ENCODE results near the gene SUSD3.

The SUSD3 gene

GRCh38 chr9:93080406-93080805 lies 21.9 kb downstream of the SUSD3 start:
- H3K4me3 ChIP-seq (ENCODE audit: low read depth, low read length), result no peak overlapping the region
- TF ChIP-seq MAX (IDR thresholded peaks at IDR 0.05; ENCODE audit: low read depth, low read length), result no peak
- no peak for TF ChIP-seq MYC (IDR thresholded peaks at IDR 0.05; ENCODE audit: low read depth, low read length)
- TF ChIP-seq, protein P1, sequence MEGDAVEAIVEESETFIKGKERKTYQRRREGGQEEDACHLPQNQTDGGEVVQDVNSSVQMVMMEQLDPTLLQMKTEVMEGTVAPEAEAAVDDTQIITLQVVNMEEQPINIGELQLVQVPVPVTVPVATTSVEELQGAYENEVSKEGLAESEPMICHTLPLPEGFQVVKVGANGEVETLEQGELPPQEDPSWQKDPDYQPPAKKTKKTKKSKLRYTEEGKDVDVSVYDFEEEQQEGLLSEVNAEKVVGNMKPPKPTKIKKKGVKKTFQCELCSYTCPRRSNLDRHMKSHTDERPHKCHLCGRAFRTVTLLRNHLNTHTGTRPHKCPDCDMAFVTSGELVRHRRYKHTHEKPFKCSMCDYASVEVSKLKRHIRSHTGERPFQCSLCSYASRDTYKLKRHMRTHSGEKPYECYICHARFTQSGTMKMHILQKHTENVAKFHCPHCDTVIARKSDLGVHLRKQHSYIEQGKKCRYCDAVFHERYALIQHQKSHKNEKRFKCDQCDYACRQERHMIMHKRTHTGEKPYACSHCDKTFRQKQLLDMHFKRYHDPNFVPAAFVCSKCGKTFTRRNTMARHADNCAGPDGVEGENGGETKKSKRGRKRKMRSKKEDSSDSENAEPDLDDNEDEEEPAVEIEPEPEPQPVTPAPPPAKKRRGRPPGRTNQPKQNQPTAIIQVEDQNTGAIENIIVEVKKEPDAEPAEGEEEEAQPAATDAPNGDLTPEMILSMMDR (IDR thresholded peaks at IDR 0.05; ENCODE audit: low read depth, low read length), result no peak
- TF ChIP-seq POLR2A (IDR thresholded peaks at IDR 0.05; ENCODE audit: extremely low read depth, insufficient read length), result no peak
- no peak for DNase-seq (ENCODE audit: low read depth)

- DNase-seq (ENCODE audit: low read depth), result no peak
- no peak for TF ChIP-seq MAX (IDR thresholded peaks at IDR 0.05; ENCODE audit: low read depth, low read length)
- TF ChIP-seq POLR2A (IDR thresholded peaks at IDR 0.05; ENCODE audit: extremely low read depth, insufficient read length), result no peak
- no peak for TF ChIP-seq MYC (IDR thresholded peaks at IDR 0.05; ENCODE audit: low read depth, low read length)
- TF ChIP-seq, protein P1 (IDR thresholded peaks at IDR 0.05; ENCODE audit: low read depth, low read length), result no peak
- H3K4me3 ChIP-seq (ENCODE audit: low read depth, low read length), result no peak overlapping the region
Observed at GRCh38 chr9:93081081-93081529, 22.6 kb downstream of the SUSD3 start.

GRCh38 chr9:93081931-93082330 lies 23.4 kb downstream of the SUSD3 start:
- DNase-seq (ENCODE audit: low read depth), result no peak
- H3K4me3 ChIP-seq (ENCODE audit: low read depth, low read length), result no peak overlapping the region
- no peak for TF ChIP-seq MAX (IDR thresholded peaks at IDR 0.05; ENCODE audit: low read depth, low read length)
- TF ChIP-seq, protein P1 (IDR thresholded peaks at IDR 0.05; ENCODE audit: low read depth, low read length), result no peak

GRCh38 chr9:93082841-93083411 lies 24.4 kb downstream of the SUSD3 start:
- H3K4me3 ChIP-seq (ENCODE audit: low read depth, low read length), result no peak overlapping the region
- peak; percentile 40 for DNase-seq (ENCODE audit: low read depth)
- TF ChIP-seq POLR2A (IDR thresholded peaks at IDR 0.05; ENCODE audit: extremely low read depth, insufficient read length) (no peak), MAX (IDR thresholded peaks at IDR 0.05; ENCODE audit: low read depth, low read length) (no peak), MYC (IDR thresholded peaks at IDR 0.05; ENCODE audit: low read depth, low read length) (no peak)
- TF ChIP-seq, protein P1 (IDR thresholded peaks at IDR 0.05; ENCODE audit: low read depth, low read length), result no peak

DNA sequence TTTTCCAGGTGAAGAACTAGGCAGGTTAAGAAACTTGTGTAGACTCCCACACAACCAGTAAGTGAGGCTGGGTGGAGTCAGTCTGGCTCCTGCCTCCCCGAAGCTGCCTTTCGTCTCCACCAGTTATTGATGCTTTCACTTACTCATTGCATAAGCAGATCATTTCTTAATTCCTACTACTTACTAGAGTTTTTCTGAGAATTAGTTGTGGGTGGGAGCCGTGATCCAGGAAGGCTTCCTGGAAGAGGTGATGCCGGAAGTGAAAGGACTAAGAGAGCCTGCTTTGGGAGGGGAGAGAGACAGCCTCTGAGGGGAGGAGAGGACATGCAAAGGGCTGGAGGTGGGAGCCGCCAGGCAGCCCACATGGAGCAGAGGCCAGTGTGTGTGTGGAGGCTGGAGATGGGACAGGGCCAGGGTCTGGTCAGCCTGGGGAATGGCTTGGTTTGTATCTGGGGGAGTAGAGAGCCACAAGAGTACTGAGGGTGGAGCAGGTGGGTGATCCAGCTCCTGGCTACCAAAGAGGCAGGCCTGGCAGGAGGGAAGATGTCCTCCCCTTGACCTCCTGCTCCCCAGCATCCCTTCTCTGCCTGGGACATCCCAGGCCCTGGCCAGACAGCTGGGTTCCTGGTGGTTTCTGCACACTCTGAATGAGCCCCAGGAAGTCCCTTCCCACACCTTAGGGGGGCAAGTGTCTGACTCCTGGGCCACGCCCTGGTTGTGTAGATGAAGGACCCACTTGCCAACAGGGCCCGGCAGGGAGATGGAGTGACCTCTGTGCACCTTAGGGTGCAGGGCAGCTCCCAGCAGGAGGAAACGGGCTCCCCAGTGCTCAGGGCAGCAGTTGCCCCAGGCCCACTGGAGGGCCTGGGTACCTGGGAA lies 25.3 kb downstream of the SUSD3 start:
- TF ChIP-seq MYC (IDR thresholded peaks at IDR 0.05; ENCODE audit: low read depth, low read length) (no peak), POLR2A (IDR thresholded peaks at IDR 0.05; ENCODE audit: extremely low read depth, insufficient read length) (no peak), MAX (IDR thresholded peaks at IDR 0.05; ENCODE audit: low read depth, low read length) (no peak)
- TF ChIP-seq, protein P1 (IDR thresholded peaks at IDR 0.05; ENCODE audit: low read depth, low read length), result no peak
- no peak for DNase-seq (ENCODE audit: low read depth)
- no peak overlapping the region for H3K4me3 ChIP-seq (ENCODE audit: low read depth, low read length)

Measured in NB4 (cell line).